ENCODE measurements around the gene CLDN14.
"Not testable (repeated sequence)": the region's sequence is repeated elsewhere in the genome, so short reads cannot be mapped to it uniquely, and the experiment has no call there.

The CLDN14 gene

GRCh38 chr21:36477559-36477958 lies 2.4 kb downstream of the CLDN14 start:
- ATAC-seq (replicated peaks; ENCODE audit: extremely low read depth, poor library complexity, severe bottlenecking) (no peak), DNase-seq (ENCODE audit: low spot score in 2 of 2) (no peak)
- peaks cover 38% of the 10 kb centered on the region for H3K27me3 Mint-ChIP-seq
- H3K36me3 Mint-ChIP-seq (ENCODE audit: insufficient read depth) = peaks cover 3% of the 10 kb centered on the region
- H3K9me3 Mint-ChIP-seq = no peaks in the 10 kb centered on the region
- H3K4me1 Mint-ChIP-seq = no peaks in the 10 kb centered on the region
- no peak overlapping the region for H3K27ac Mint-ChIP-seq (ENCODE audit: low read depth)
- no peak overlapping the region for H3K4me3 Mint-ChIP-seq

- H3K9me3 Mint-ChIP-seq = no peaks in the 10 kb centered on the region
- DNase-seq (ENCODE audit: low spot score in 2 of 2) = no peak
- no peak for ATAC-seq (replicated peaks; ENCODE audit: extremely low read depth, poor library complexity, severe bottlenecking)
- no peak overlapping the region for H3K4me3 Mint-ChIP-seq
- H3K27ac Mint-ChIP-seq (ENCODE audit: low read depth) = no peak overlapping the region
- H3K36me3 Mint-ChIP-seq (ENCODE audit: insufficient read depth) = peaks cover 3% of the 10 kb centered on the region
- H3K27me3 Mint-ChIP-seq = peaks cover 43% of the 10 kb centered on the region
- no peaks in the 10 kb centered on the region for H3K4me1 Mint-ChIP-seq
Observed at GRCh38 chr21:36477001-36477400, 2.9 kb downstream of the CLDN14 start.

GRCh38 chr21:36476541-36476940 lies 3.4 kb downstream of the CLDN14 start:
- H3K4me1 Mint-ChIP-seq; H3K36me3 Mint-ChIP-seq (ENCODE audit: insufficient read depth); DNase-seq (ENCODE audit: low spot score in 2 of 2); H3K4me3 Mint-ChIP-seq; ATAC-seq (replicated peaks; ENCODE audit: extremely low read depth, poor library complexity, severe bottlenecking); H3K9me3 Mint-ChIP-seq; H3K27ac Mint-ChIP-seq (ENCODE audit: low read depth): not testable (repeated sequence)
- H3K27me3 Mint-ChIP-seq = peaks cover 48% of the 10 kb centered on the region

GRCh38 chr21:36474591-36474990 lies 5.3 kb downstream of the CLDN14 start:
- DNase-seq (ENCODE audit: low spot score in 2 of 2) = no peak
- Mint-ChIP-seq H3K4me3 (no peak overlapping the region), H3K27me3 (peaks cover 38% of the 10 kb centered on the region), H3K36me3 (ENCODE audit: insufficient read depth) (no peaks in the 10 kb centered on the region), H3K27ac (ENCODE audit: low read depth) (no peak overlapping the region), H3K9me3 (no peaks in the 10 kb centered on the region), H3K4me1 (no peaks in the 10 kb centered on the region)
- no peak for ATAC-seq (replicated peaks; ENCODE audit: extremely low read depth, poor library complexity, severe bottlenecking)

- no peaks in the 10 kb centered on the region for H3K36me3 Mint-ChIP-seq (ENCODE audit: insufficient read depth)
- no peaks in the 10 kb centered on the region for H3K9me3 Mint-ChIP-seq
- H3K4me1 Mint-ChIP-seq = no peaks in the 10 kb centered on the region
- H3K27ac Mint-ChIP-seq (ENCODE audit: low read depth) = no peak overlapping the region
- no peak for ATAC-seq (replicated peaks; ENCODE audit: extremely low read depth, poor library complexity, severe bottlenecking)
- no peak for DNase-seq (ENCODE audit: low spot score in 2 of 2)
- peaks cover 35% of the 10 kb centered on the region for H3K27me3 Mint-ChIP-seq
- H3K4me3 Mint-ChIP-seq = no peak overlapping the region
Observed at GRCh38 chr21:36473203-36473602, 6.7 kb downstream of the CLDN14 start.

GRCh38 chr21:36472377-36472776 lies 7.5 kb downstream of the CLDN14 start:
- H3K27ac Mint-ChIP-seq (ENCODE audit: low read depth) = no peak overlapping the region
- H3K4me3 Mint-ChIP-seq = no peak overlapping the region
- peaks cover 36% of the 10 kb centered on the region for H3K27me3 Mint-ChIP-seq
- DNase-seq (ENCODE audit: low spot score in 2 of 2) (no peak), ATAC-seq (replicated peaks; ENCODE audit: extremely low read depth, poor library complexity, severe bottlenecking) (no peak)
- no peaks in the 10 kb centered on the region for H3K36me3 Mint-ChIP-seq (ENCODE audit: insufficient read depth)
- H3K4me1 Mint-ChIP-seq = no peaks in the 10 kb centered on the region
- no peaks in the 10 kb centered on the region for H3K9me3 Mint-ChIP-seq

- H3K36me3 Mint-ChIP-seq (ENCODE audit: insufficient read depth) = no peaks in the 10 kb centered on the region
- H3K4me3 Mint-ChIP-seq = no peak overlapping the region
Observed at GRCh38 chr21:36471254-36471723, 8.6 kb downstream of the CLDN14 start.

GRCh38 chr21:36470294-36470693 lies 9.6 kb downstream of the CLDN14 start:
- ATAC-seq (replicated peaks; ENCODE audit: extremely low read depth, poor library complexity, severe bottlenecking) (no peak), DNase-seq (ENCODE audit: low spot score in 2 of 2) (no peak)
- H3K9me3 Mint-ChIP-seq = no peaks in the 10 kb centered on the region
- H3K27me3 Mint-ChIP-seq = peaks cover 56% of the 10 kb centered on the region
- H3K27ac Mint-ChIP-seq (ENCODE audit: low read depth) = no peak overlapping the region
- no peak overlapping the region for H3K4me3 Mint-ChIP-seq
- H3K4me1 Mint-ChIP-seq = no peaks in the 10 kb centered on the region
- H3K36me3 Mint-ChIP-seq (ENCODE audit: insufficient read depth) = no peaks in the 10 kb centered on the region

More at GRCh38 chr21:36471254-36471723, 8.6 kb downstream of the CLDN14 start:
- Mint-ChIP-seq H3K27ac (ENCODE audit: low read depth) (no peak overlapping the region), H3K27me3 (peaks cover 46% of the 10 kb centered on the region), H3K9me3 (no peaks in the 10 kb centered on the region), H3K4me1 (no peaks in the 10 kb centered on the region)
- no peak for DNase-seq (ENCODE audit: low spot score in 2 of 2)
- no peak for ATAC-seq (replicated peaks; ENCODE audit: extremely low read depth, poor library complexity, severe bottlenecking)

- no peaks in the 10 kb centered on the region for H3K4me1 Mint-ChIP-seq
- H3K27ac Mint-ChIP-seq (ENCODE audit: low read depth) = no peak overlapping the region
- H3K36me3 Mint-ChIP-seq (ENCODE audit: insufficient read depth) = no peaks in the 10 kb centered on the region
- H3K9me3 Mint-ChIP-seq = no peaks in the 10 kb centered on the region
- H3K27me3 Mint-ChIP-seq = peaks cover 56% of the 10 kb centered on the region
- no peak for DNase-seq (ENCODE audit: low spot score in 2 of 2)
- H3K4me3 Mint-ChIP-seq = no peak overlapping the region
- no peak for ATAC-seq (replicated peaks; ENCODE audit: extremely low read depth, poor library complexity, severe bottlenecking)
Observed at GRCh38 chr21:36466061-36466511, 13.8 kb downstream of the CLDN14 start.

- no peak for DNase-seq (ENCODE audit: low spot score in 2 of 2)
- no peak for ATAC-seq (replicated peaks; ENCODE audit: extremely low read depth, poor library complexity, severe bottlenecking)
- H3K27ac Mint-ChIP-seq (ENCODE audit: low read depth) = no peak overlapping the region
- peaks cover 61% of the 10 kb centered on the region for H3K27me3 Mint-ChIP-seq
- H3K4me3 Mint-ChIP-seq = no peak overlapping the region
- no peaks in the 10 kb centered on the region for H3K36me3 Mint-ChIP-seq (ENCODE audit: insufficient read depth)
- no peaks in the 10 kb centered on the region for H3K9me3 Mint-ChIP-seq
- no peaks in the 10 kb centered on the region for H3K4me1 Mint-ChIP-seq
Observed at GRCh38 chr21:36465478-36465877, 14.4 kb downstream of the CLDN14 start.

- DNase-seq (ENCODE audit: low spot score in 2 of 2) (no peak), ATAC-seq (replicated peaks; ENCODE audit: extremely low read depth, poor library complexity, severe bottlenecking) (no peak)
- Mint-ChIP-seq H3K27me3 (peaks cover 61% of the 10 kb centered on the region), H3K9me3 (no peaks in the 10 kb centered on the region), H3K4me1 (no peaks in the 10 kb centered on the region), H3K27ac (ENCODE audit: low read depth) (no peak overlapping the region), H3K36me3 (ENCODE audit: insufficient read depth) (no peaks in the 10 kb centered on the region), H3K4me3 (no peak overlapping the region)
Observed at GRCh38 chr21:36464590-36464989, 15.3 kb downstream of the CLDN14 start.

GRCh38 chr21:36463991-36464390 lies 15.9 kb downstream of the CLDN14 start:
- no peak for ATAC-seq (replicated peaks; ENCODE audit: extremely low read depth, poor library complexity, severe bottlenecking)
- Mint-ChIP-seq H3K27me3 (peaks cover 61% of the 10 kb centered on the region), H3K36me3 (ENCODE audit: insufficient read depth) (no peaks in the 10 kb centered on the region), H3K27ac (ENCODE audit: low read depth) (no peak overlapping the region), H3K4me3 (no peak overlapping the region), H3K4me1 (no peaks in the 10 kb centered on the region), H3K9me3 (no peaks in the 10 kb centered on the region)
- DNase-seq (ENCODE audit: low spot score in 2 of 2) = no peak

GRCh38 chr21:36463204-36463603 lies 16.7 kb downstream of the CLDN14 start:
- Mint-ChIP-seq H3K27me3 (peaks cover 61% of the 10 kb centered on the region), H3K36me3 (ENCODE audit: insufficient read depth) (no peaks in the 10 kb centered on the region), H3K4me3 (no peak overlapping the region), H3K9me3 (no peaks in the 10 kb centered on the region), H3K27ac (ENCODE audit: low read depth) (no peak overlapping the region), H3K4me1 (no peaks in the 10 kb centered on the region)
- DNase-seq (ENCODE audit: low spot score in 2 of 2) = no peak
- ATAC-seq (replicated peaks; ENCODE audit: extremely low read depth, poor library complexity, severe bottlenecking) = no peak

Data from central memory CD8-positive, alpha-beta T cell (primary cell).